Endothelial cell of umbilical vein (primary cell): ENCODE data around the gene EPB41L2.

Experiments
- EZH2 ChIP-seq: IDR thresholded peaks from 2 replicates; pipeline ENCODE4 v1.6.1; 2012; ENCODE audit warnings: borderline replicate concordance, low read depth, mild to moderate bottlenecking, moderate library complexity, low read length, inconsistent platforms; ENCODE audit not compliant: severe bottlenecking
- GATA2 ChIP-seq: IDR thresholded peaks from 2 replicates; pipeline ENCODE4 v1.7.0; 2011; ENCODE audit warnings: low read depth, mild to moderate bottlenecking, moderate library complexity, mixed read lengths, low read length; ENCODE audit not compliant: insufficient read length, insufficient read depth
- POLR2A ChIP-seq: IDR thresholded peaks from 2 replicates; pipeline ENCODE4 v1.6.1; 2012; ENCODE audit warnings: low read depth, mild to moderate bottlenecking, control low read depth, low read length
- POLR2AphosphoS5 ChIP-seq: IDR thresholded peaks from 2 replicates; pipeline ENCODE4 v1.6.1; 2012; ENCODE audit warnings: low read depth, mild to moderate bottlenecking, control low read depth, low read length, moderate library complexity; ENCODE audit not compliant: insufficient read depth
- TF ChIP-seq, protein P1 (sequence below), 2 donors: IDR thresholded peaks; 1 replicate in 1 of 2; 2 replicates in 1 of 2; pipeline ENCODE4 v1.5.1; 2011; ENCODE audit warnings: low read length in 2 of 2, mild to moderate bottlenecking in 2 of 2, moderate library complexity in 2 of 2, control low read depth in 1 of 2, inconsistent platforms in 1 of 2, low read depth in 1 of 2; ENCODE audit not compliant: insufficient read depth in 1 of 2; ENCODE audit errors: extremely low read depth in 1 of 2
- TF ChIP-seq, protein P2 (sequence below): IDR thresholded peaks from 2 replicates; pipeline ENCODE4 v1.6.1; 2011; ENCODE audit not compliant: insufficient read depth, insufficient read length

DNA sequence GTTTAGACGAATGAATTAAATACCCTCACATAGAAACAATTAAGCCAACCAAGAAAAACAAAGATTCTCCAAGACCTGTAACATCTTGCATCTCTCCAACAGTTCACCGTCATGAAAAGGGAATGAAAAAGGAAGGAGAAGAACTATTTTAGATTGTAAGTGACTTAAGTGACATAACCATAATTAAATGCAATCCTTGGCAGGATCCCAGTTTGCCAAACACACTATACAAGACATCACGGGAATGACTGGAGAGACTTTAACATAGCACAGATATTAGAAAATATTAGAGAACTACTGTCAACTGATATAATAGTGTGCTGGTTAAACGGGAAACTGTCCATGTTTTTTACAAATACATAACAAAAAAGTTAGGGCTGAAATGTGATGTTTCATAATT, 22.2 kb downstream of the EPB41L2 start:
- TF ChIP-seq, protein P1, sequence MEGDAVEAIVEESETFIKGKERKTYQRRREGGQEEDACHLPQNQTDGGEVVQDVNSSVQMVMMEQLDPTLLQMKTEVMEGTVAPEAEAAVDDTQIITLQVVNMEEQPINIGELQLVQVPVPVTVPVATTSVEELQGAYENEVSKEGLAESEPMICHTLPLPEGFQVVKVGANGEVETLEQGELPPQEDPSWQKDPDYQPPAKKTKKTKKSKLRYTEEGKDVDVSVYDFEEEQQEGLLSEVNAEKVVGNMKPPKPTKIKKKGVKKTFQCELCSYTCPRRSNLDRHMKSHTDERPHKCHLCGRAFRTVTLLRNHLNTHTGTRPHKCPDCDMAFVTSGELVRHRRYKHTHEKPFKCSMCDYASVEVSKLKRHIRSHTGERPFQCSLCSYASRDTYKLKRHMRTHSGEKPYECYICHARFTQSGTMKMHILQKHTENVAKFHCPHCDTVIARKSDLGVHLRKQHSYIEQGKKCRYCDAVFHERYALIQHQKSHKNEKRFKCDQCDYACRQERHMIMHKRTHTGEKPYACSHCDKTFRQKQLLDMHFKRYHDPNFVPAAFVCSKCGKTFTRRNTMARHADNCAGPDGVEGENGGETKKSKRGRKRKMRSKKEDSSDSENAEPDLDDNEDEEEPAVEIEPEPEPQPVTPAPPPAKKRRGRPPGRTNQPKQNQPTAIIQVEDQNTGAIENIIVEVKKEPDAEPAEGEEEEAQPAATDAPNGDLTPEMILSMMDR (IDR thresholded peaks at IDR 0.05; ENCODE audit: extremely low read depth in 1 of 2, insufficient read depth in 1 of 2, low read depth in 1 of 2, low read length in 2 of 2), result no peak
- TF ChIP-seq EZH2 (no peak), POLR2AphosphoS5 (no peak), POLR2A (no peak), GATA2 (no peak)
- TF ChIP-seq, protein P2, sequence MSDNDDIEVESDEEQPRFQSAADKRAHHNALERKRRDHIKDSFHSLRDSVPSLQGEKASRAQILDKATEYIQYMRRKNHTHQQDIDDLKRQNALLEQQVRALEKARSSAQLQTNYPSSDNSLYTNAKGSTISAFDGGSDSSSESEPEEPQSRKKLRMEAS, result no peak
